Gastrocnemius medialis (tissue), 4 donors: Measurements from ENCODE around the gene TRIM27. TPM values are rescaled to one million over a fixed set of nuclear protein-coding genes. Genes with fewer than 3 reads are reported as not detected.
"Not testable (repeated sequence)": the region's sequence is repeated elsewhere in the genome, so short reads cannot be mapped to it uniquely, and the experiment has no call there.

Experiments used
- ATAC-seq, 2 donors: fragments of 150-250 bp; one replicate each; pipeline ENCODE4 v1.9.1; 2016
- DNase-seq, 2 donors: peaks; one replicate each; pipeline ENCODE4 v3.0.0-alpha.2; 2019
- H3K27ac ChIP-seq, 4 donors: fragments of 200-600 bp; sonication (generic); 1 replicate in 1 of 4; 2 replicates in 3 of 4; pipeline ENCODE4 v1.5.1; 2016 to 2018; ENCODE audit warnings: mild to moderate bottlenecking in 2 of 4, moderate library complexity in 1 of 4
- H3K27me3 ChIP-seq, 3 donors: fragments of 200-600 bp; sonication (generic) in 2 of 3; 1 replicate in 1 of 3; 2 replicates in 2 of 3; pipeline versions ENCODE4 v1.5.1 to v1.6.0; 2016 to 2019; ENCODE audit warnings: mild to moderate bottlenecking in 1 of 3, moderate library complexity in 1 of 3
- H3K36me3 ChIP-seq, 2 donors: fragments of 200-600 bp; sonication (generic) in 1 of 2; one replicate each; pipeline ENCODE4 v1.5.1; 2017 to 2018
- H3K4me1 ChIP-seq, 2 donors: fragments of 200-600 bp; sonication (generic) in 1 of 2; one replicate each; pipeline ENCODE4 v1.5.1; 2016 to 2017; ENCODE audit warnings: mild to moderate bottlenecking in 2 of 2
- H3K4me3 ChIP-seq, 4 donors: fragments of 200-600 bp; sonication (generic) in 3 of 4; 1 replicate in 1 of 4; 2 replicates in 3 of 4; pipeline ENCODE4 v1.5.1; 2016 to 2019; ENCODE audit warnings: mild to moderate bottlenecking in 2 of 4
- H3K9me3 ChIP-seq, 3 donors: fragments of 200-600 bp; sonication (generic) in 2 of 3; 1 replicate in 1 of 3; 2 replicates in 2 of 3; pipeline ENCODE4 v1.5.1; 2016 to 2019
- CTCF ChIP-seq, 5 experiments: fragments of 450-650 bp in 3 of 5; fragments of 200-600 bp in 2 of 5; sonication (generic) in 2 of 5; IDR thresholded peaks in 4 of 5; conservative IDR thresholded peaks in 1 of 5; 1 replicate in 4 of 5; 2 replicates in 1 of 5; pipeline ENCODE4 v1.5.1; 2016 to 2019; ENCODE audit warnings: antibody characterized with exemption in 5 of 5, mild to moderate bottlenecking in 3 of 5, moderate library complexity in 3 of 5
- POLR2A ChIP-seq, 2 donors: fragments of 450-650 bp; IDR thresholded peaks; one replicate each; pipeline ENCODE4 v1.6.1; 2017; ENCODE audit warnings: antibody characterized with exemption in 2 of 2, mild to moderate bottlenecking in 2 of 2, moderate library complexity in 2 of 2
- in situ Hi-C, 4 donors: fragments of 200-750 bp; cut with MboI; loops; one replicate each; pipeline versions ENCODE4 v1.15.0 to v1.8.0; 2017; ENCODE audit warnings: low sequenced_read_pairs in 4 of 4
- intact Hi-C: fragments of 100-400 bp; cut with DNase I; formaldehyde crosslinking; loops from one replicate; pipeline ENCODE4 v1.15.1; 2023; ENCODE audit warnings: low total_unique reads
- total RNA-seq, 4 donors: library from RNA; depleted of rRNA; stranded (reverse); fragments of >200 nt; gene quantifications; one replicate each; pipeline versions ENCODE4 v1.1.0 to v1.2.3, GENCODE V29; 2016

TRIM27 gene
- total RNA-seq, 4 donors from 2014 or later: 33.6 to 45.1 (median 36.1) TPM

DNA sequence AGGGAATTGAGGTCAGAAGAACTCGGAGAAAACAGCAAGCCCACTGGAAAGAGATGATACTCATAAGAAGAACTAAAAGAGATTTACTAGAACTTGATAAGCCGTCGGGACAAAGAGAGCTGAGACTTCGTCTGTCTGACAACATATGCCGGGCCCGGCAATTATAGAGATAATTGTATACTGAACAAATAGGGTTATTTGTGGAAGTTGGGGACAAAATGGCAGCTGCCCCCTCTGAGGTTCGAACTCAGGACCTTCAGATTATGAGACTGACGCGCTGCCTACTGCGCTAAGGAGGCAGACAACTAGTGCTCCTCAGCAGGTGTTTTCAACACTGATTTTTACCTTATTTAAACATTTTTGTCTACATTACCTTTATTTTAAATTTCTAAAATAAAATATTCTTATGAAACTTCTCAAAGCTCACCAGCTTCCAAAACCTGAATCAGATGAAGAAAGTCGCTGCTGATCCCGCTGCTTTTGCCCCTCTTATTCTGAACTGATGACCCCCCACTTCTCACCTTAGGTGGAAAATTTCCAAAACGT, 29.3 kb upstream of the TRIM27 start:
- in situ Hi-C loops (no loop called here), intact Hi-C loops (no loop called here)
- ATAC-seq (no peak), DNase-seq (no peak)
- H3K4me1 ChIP-seq: no peaks in the 10 kb centered on the region
- peaks cover 6 to 39% (median 10%) of the 10 kb centered on the region in 3 donors for H3K27me3 ChIP-seq
- TF ChIP-seq POLR2A (IDR thresholded peaks at IDR 0.05) (no peak), CTCF (IDR thresholded peaks at IDR 0.05 in 4 of 5, conservative IDR thresholded peaks at IDR 0.05 in 1 of 5) (no peak)
- H3K9me3 ChIP-seq: no peaks in the 10 kb centered on the region
- no peaks in the 10 kb centered on the region for H3K36me3 ChIP-seq
- no peak overlapping the region for H3K27ac ChIP-seq
- H3K4me3 ChIP-seq: peak overlapping the region in 2 of 4 donors; percentile 2 to 16

DNA sequence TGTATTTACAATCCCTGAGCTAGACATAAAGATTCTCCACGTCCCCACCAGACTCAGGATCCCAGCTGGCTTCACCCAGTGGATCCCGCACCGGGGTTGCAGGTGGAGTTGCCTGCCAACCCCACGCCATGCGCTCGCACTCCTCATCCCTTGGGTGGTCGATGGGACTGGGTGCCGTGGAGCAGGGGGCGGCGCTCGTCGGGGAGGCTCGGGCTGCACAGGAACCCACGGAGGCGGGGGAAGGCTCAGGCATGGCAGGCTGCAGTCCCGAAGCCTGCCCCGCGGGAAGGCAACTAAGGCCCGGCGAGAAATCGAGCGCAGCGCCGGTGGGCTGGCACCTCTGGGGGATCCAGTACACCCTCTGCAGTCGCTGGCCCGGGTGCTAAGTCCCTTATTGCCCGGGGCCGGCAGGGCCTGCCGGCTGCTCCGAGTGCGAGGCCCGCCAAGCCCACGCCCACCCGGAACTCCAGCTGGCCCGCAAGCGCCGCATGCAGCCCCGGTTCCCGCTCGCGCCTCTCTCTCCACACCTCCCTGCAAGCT, 25.9 kb upstream of the TRIM27 start:
- H3K36me3 ChIP-seq, H3K27ac ChIP-seq, H3K9me3 ChIP-seq, DNase-seq, intact Hi-C loops, ATAC-seq, H3K4me1 ChIP-seq, H3K4me3 ChIP-seq, in situ Hi-C loops: not testable (repeated sequence)
- peaks cover 1 to 24% (median 2%) of the 10 kb centered on the region in 3 donors for H3K27me3 ChIP-seq

DNA sequence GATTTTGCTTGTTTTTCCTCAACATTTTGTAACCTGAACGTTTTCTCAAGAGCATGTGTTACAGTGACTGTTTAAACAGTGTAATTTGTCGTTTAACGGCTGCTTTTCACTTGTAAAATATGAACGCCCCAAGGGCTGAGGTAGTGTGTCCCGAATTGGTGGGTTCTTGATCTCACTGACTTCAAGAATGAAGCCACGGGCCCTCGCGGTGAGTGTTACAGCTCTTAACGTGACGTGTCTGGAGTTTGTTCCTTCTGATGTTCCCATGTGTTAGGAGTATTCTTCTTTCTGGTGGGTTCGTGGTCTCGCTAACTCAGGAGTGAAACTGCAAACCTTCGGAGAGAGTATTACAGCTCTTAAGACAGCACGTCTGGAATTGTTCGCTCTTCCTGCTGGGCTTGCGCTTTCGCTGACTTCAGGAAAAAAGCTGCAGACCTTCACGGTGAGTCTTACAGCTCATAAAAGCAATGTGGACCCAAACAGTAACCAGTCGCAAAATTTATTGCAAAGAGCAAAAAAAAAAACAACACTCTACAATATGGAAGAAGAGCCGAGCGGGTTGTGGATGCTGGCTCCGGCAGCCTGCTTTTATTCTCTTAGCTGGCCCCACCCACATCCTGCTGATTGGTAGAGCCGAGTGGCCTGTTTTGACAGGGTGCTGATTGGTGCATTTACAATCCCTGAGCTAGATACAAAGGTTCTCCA, 25.1 kb upstream of the TRIM27 start:
- H3K4me1 ChIP-seq: peaks cover 0 to 1% of the 10 kb centered on the region in 2 donors
- in situ Hi-C loops (no loop called here), intact Hi-C loops (no loop called here)
- no peak overlapping the region for H3K4me3 ChIP-seq
- DNase-seq (no peak), ATAC-seq (no peak)
- H3K36me3 ChIP-seq: no peaks in the 10 kb centered on the region
- no peaks in the 10 kb centered on the region for H3K9me3 ChIP-seq
- TF ChIP-seq POLR2A (IDR thresholded peaks at IDR 0.05) (no peak), CTCF (IDR thresholded peaks at IDR 0.05 in 4 of 5, conservative IDR thresholded peaks at IDR 0.05 in 1 of 5) (no peak)
- peaks cover 0 to 16% (median 1%) of the 10 kb centered on the region in 3 donors for H3K27me3 ChIP-seq
- H3K27ac ChIP-seq: no peak overlapping the region

DNA sequence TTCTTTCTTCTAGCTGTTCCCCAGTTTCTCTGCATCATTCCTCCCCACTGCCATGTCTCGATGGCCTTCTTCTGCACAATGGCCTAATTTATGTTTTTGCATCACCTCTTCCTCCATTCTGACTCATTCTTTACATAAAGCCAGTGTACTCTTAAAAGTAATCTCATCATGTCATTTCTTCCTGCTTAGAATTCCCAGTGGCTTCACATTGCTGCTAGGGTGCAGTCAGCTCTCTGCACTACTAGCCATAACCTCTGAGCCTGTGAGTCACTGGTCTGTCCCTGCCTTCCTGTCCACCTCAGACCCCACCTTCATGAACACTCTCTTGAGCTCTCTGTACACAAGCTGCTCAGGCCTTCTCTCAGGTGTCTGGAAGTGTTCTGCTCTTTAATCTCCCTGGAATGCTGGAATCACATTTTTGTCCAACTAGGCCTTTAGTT, 24.1 kb upstream of the TRIM27 start:
- intact Hi-C loops (no loop called here), in situ Hi-C loops (no loop called here)
- no peaks in the 10 kb centered on the region for H3K36me3 ChIP-seq
- H3K4me3 ChIP-seq: no peak overlapping the region
- H3K27me3 ChIP-seq: peaks cover 3 to 12% (median 10%) of the 10 kb centered on the region in 3 donors
- peaks cover 0 to 5% of the 10 kb centered on the region in 2 donors for H3K4me1 ChIP-seq
- ATAC-seq: no peak
- H3K9me3 ChIP-seq: no peaks in the 10 kb centered on the region
- DNase-seq: no peak
- H3K27ac ChIP-seq: no peak overlapping the region
- TF ChIP-seq CTCF (IDR thresholded peaks at IDR 0.05 in 4 of 5, conservative IDR thresholded peaks at IDR 0.05 in 1 of 5) (no peak), POLR2A (IDR thresholded peaks at IDR 0.05) (no peak)

DNA sequence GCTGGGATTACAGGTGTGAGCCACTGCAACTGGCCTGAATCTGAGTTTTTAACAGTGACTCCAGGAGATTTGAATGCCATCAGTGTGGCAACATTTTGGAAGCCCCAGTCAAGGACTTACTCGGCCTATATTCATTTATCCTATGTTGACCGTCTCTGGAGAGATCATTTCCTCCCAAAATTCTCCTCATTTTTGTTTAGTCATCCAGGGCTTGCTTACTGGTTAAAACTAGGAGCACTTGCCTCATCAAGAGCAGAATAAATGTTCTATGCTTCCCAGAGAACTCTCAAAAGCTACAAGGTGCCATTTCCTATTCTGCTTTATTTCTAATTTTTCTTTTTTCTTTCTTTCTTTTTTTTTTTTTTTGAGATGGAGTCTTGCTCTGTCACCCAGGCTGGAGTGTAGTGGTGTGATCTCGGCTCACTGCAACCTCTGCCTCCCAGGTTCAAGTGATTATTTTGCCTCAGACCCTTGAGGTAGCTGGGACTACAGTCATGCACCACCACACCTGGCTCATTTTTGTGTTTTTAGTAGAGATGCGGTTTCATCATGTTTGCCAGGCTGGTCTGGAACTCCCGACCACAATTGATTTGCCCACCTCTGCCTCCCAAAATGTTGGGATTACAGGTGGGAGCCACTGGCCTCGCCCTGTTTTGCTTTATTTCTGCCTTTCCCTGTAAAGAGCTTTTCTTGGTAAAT, 23.4 kb upstream of the TRIM27 start:
- in situ Hi-C loops: no loop called here
- TF ChIP-seq CTCF (IDR thresholded peaks at IDR 0.05 in 4 of 5, conservative IDR thresholded peaks at IDR 0.05 in 1 of 5) (no peak), POLR2A (IDR thresholded peaks at IDR 0.05) (no peak)
- ATAC-seq: no peak

More for the DNA sequence above, 23.4 kb upstream of the TRIM27 start:
- DNase-seq: no peak
- H3K4me1 ChIP-seq: peaks cover under 1 to 5% of the 10 kb centered on the region in 2 donors
- no peak overlapping the region for H3K27ac ChIP-seq
- peaks cover 3 to 16% (median 13%) of the 10 kb centered on the region in 3 donors for H3K27me3 ChIP-seq
- no peaks in the 10 kb centered on the region for H3K9me3 ChIP-seq
- no peak overlapping the region for H3K4me3 ChIP-seq
- intact Hi-C loops: no loop called here
- no peaks in the 10 kb centered on the region for H3K36me3 ChIP-seq
